Caki2 (cell line): Measurements from ENCODE around the gene SRRD. TPM values are rescaled to one million over a fixed set of nuclear protein-coding genes. Genes with fewer than 3 reads are reported as not detected.
A peak's percentile ranks its signal among the peaks of the same experiment; 100 is the strongest.

Source experiments
- DNase-seq: peaks from one replicate; pipeline ENCODE4 v3.0.0-alpha.2; 2015; ENCODE audit warnings: low read depth
- in situ Hi-C: cut with HindIII; loops from 2 replicates; pipeline ENCODE4 v1.10.0; 2016; ENCODE audit warnings: low sequenced_read_pairs, low pct_unique_long_range_greater_than_20kb, mixed read lengths
- total RNA-seq: library from RNA; depleted of rRNA; stranded (reverse); fragments of >200 nt; shearing (Covaris generic); gene quantifications from 2 replicates; pipeline ENCODE4 v1.2.3, GENCODE V29; 2014; ENCODE audit warnings: low replicate concordance

The SRRD gene
- total RNA-seq, 1 experiment from 2014 or later: 38.6 TPM

- in situ Hi-C loops: no loop called here
- no peak for DNase-seq
Observed at GRCh38 chr22:26479043-26479791, 4.5 kb upstream of the SRRD start.

GRCh38 chr22:26479792-26480610 is 3.7 kb upstream of the SRRD start:
- DNase-seq: no peak
- in situ Hi-C loops: no loop called here

- DNase-seq: no peak
- in situ Hi-C loops: no loop called here
Observed at GRCh38 chr22:26480611-26480932, 3.1 kb upstream of the SRRD start.

- DNase-seq: no peak
- in situ Hi-C loops: no loop called here
Observed at GRCh38 chr22:26481112-26481693, 2.5 kb upstream of the SRRD start.

- DNase-seq: no peak
- in situ Hi-C loops: no loop called here
Observed at GRCh38 chr22:26481694-26482093, 2.0 kb upstream of the SRRD start.

GRCh38 chr22:26482161-26482560 is 1.5 kb upstream of the SRRD start:
- no peak for DNase-seq
- in situ Hi-C loops: no loop called here

- DNase-seq: no peak
- in situ Hi-C loops: no loop called here
Observed at GRCh38 chr22:26483043-26483438, 636 bp upstream of the SRRD start.

GRCh38 chr22:26484360-26484706 is 656 bp downstream of the SRRD start:
- no peak for DNase-seq
- in situ Hi-C loops: no loop called here

GRCh38 chr22:26485013-26485412 is 1.3 kb downstream of the SRRD start:
- DNase-seq: no peak
- in situ Hi-C loops: no loop called here

GRCh38 chr22:26485806-26486390 is 2.2 kb downstream of the SRRD start:
- in situ Hi-C loops: no loop called here
- DNase-seq: no peak

GRCh38 chr22:26486394-26486793 is 2.7 kb downstream of the SRRD start:
- no peak for DNase-seq
- in situ Hi-C loops: no loop called here

GRCh38 chr22:26487996-26488395 is 4.3 kb downstream of the SRRD start:
- in situ Hi-C loops: no loop called here
- DNase-seq: no peak

- no peak for DNase-seq
Observed at GRCh38 chr22:26489447-26490036, 5.9 kb downstream of the SRRD start.

GRCh38 chr22:26492220-26492619 is 8.5 kb downstream of the SRRD start:
- in situ Hi-C loops: no loop called here
- no peak for DNase-seq

More at GRCh38 chr22:26489447-26490036, 5.9 kb downstream of the SRRD start:
- in situ Hi-C loops: no loop called here

- DNase-seq: peak; percentile 52
- in situ Hi-C loops: no loop called here
Observed at GRCh38 chr22:26494506-26494905, 10.8 kb downstream of the SRRD start.

GRCh38 chr22:26496456-26496855 is 12.8 kb downstream of the SRRD start:
- no peak for DNase-seq
- in situ Hi-C loops: no loop called here

- in situ Hi-C loops: no loop called here
- DNase-seq: no peak
Observed at GRCh38 chr22:26499188-26499703, 15.6 kb downstream of the SRRD start.

GRCh38 chr22:26501996-26502395 is 18.3 kb downstream of the SRRD start:
- no peak for DNase-seq
- in situ Hi-C loops: no loop called here
